D721Med (cell line): ENCODE results near the gene S100A13.
"Not testable (repeated sequence)": the region's sequence is repeated elsewhere in the genome, so short reads cannot be mapped to it uniquely, and the experiment has no call there.

Source experiments
- DNase-seq: peaks from one replicate; pipeline ENCODE4 v3.0.0; 2011; ENCODE audit warnings: low spot score; ENCODE audit not compliant: insufficient read length
- FAIRE-seq: peaks from 2 replicates; lab custom pipeline; 2011; peaks lifted over from hg19 to GRCh38; lab: Jason Lieb, UNC
- TF ChIP-seq, protein P1 (sequence below): IDR thresholded peaks from 2 replicates; pipeline ENCODE4 v1.5.1; 2012; ENCODE audit warnings: mild to moderate bottlenecking, control low read depth; ENCODE audit not compliant: insufficient read depth; ENCODE audit errors: missing control alignments

The S100A13 gene

DNA sequence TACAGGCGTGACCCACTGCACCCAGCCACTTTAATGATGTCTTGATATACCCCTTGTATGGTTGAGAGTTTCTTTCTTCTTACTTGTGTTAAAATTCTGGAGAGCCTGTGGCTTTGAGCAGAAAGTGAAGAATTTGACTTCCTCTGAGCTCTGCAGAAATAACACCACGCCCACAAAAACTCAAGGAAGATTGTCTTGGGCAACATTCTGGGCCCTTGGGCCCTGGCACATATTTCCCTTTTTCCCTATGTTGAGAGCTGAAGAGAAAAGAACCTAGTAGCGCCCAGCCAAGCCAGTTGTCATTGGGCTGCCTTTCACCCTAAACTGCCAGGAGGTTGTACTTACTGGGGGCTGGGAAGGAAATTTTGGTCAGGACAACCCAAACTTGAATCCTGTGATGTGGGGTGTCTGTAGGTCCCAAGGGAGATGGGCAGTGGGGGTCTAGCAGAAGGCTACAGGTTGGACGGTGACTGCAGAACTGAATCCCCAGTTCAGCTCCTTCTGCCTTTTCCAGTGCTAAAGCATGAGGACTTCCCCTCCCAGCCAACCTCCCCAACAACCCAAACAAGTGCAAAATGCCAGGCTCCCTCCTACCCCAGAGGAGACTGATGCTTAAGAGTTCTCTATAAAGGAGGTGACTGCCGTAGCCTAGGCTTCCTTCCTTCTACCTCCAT, 19.5 kb upstream of the S100A13 start:
- FAIRE-seq (no peak), DNase-seq (no peak)
- TF ChIP-seq, protein P1, sequence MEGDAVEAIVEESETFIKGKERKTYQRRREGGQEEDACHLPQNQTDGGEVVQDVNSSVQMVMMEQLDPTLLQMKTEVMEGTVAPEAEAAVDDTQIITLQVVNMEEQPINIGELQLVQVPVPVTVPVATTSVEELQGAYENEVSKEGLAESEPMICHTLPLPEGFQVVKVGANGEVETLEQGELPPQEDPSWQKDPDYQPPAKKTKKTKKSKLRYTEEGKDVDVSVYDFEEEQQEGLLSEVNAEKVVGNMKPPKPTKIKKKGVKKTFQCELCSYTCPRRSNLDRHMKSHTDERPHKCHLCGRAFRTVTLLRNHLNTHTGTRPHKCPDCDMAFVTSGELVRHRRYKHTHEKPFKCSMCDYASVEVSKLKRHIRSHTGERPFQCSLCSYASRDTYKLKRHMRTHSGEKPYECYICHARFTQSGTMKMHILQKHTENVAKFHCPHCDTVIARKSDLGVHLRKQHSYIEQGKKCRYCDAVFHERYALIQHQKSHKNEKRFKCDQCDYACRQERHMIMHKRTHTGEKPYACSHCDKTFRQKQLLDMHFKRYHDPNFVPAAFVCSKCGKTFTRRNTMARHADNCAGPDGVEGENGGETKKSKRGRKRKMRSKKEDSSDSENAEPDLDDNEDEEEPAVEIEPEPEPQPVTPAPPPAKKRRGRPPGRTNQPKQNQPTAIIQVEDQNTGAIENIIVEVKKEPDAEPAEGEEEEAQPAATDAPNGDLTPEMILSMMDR, result no peak

DNA sequence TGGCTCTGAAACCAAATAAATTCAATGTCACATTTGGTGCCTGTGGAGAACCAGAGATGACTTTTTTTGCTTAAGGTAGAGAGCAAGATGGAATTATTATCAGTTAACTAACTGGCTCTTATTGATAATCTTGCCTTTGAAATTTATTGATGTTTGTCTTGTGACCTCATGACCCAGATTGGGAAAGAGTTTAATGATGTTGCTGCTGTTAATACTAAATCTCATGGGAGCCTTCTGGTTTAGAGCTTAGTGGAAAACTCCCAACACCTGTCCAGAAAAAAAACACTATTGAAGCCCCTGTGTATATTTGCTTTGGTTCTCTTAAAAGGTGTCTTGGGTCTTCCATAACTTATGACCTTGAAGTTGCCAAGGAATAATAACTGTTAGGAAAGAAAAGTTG, 16.5 kb upstream of the S100A13 start:
- FAIRE-seq (no peak), DNase-seq (no peak)
- TF ChIP-seq, protein P1, result no peak

DNA sequence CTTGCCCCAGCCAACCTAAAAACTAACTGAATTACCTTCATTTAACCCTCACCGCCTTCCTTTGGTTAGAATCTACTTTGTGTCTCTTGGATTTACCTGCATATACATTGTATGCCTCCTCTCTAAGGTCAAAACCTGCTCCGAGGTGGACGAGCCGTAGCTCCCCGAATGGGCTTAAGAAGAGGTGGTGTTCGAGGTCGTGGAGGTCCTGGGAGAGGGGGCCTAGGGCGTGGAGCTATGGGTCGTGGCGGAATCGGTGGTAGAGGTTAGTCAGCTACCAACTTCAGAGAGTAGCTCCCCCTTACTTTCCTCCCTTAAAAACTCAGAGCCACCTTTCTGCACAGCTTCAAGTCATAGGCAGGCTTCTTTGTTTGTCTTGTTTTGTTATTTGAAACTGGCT, 15.8 kb upstream of the S100A13 start:
- TF ChIP-seq, protein P1, result no peak
- no peak for FAIRE-seq
- DNase-seq, result no peak

DNA sequence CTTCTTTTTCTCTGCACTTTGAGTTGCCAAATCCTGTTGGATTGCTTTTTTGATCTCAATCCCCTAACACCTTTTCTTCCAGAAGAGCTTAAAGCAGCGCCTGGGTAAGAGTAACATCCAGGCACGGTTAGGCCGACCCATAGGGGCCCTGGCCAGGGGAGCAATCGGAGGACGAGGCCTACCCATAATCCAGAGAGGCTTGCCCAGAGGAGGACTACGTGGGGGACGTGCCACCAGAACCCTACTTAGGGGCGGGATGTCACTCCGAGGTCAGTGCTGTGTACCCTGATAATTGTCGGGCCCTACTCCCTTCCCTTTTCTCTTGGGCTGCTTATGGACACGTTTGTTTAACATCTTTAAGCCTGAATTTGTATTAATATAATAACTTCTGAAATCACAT, 14.9 kb upstream of the S100A13 start:
- TF ChIP-seq, protein P1, result no peak
- no peak for FAIRE-seq
- no peak for DNase-seq

DNA sequence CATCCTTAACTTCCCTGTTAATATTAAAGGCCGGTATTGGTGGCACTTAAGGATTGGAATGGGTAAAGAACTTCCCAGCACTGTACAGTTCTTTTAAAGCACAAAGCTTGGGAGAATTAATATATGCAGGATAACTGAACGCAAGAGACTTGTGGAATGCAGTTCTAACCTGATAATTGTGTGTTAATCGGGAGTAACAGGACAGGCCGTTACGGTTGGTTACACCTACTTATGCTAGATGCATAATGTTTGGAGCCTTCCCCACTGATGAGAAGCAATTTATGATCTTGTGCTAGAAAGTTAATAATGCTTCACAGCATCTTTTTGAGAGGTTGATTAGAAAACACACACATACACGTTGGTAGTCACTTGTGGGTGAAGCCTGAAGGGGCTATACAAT, 13.6 kb upstream of the S100A13 start:
- peak; percentile 73 for FAIRE-seq
- TF ChIP-seq, protein P1, result no peak
- DNase-seq, result no peak

DNA sequence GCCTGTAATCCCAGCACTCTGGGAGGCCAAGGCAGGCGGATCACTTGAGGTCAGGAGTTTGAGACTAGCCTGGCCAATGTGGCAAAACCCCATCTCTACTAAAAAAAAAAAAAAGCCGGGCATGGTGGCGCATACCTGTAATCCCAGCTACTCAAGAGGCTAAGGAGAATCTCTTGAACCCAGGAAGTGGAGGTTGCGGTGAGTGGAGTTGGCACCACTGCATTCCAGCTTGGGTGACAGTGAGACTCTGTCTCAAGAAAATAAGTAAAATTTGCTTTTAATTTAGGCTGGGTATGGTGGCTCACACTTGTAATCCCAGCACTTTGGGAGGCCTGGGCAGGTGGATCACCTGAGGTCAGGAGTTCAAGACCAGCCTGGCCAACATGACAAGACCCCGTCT, 12.9 kb upstream of the S100A13 start:
- not testable (repeated sequence) for FAIRE-seq, DNase-seq

DNA sequence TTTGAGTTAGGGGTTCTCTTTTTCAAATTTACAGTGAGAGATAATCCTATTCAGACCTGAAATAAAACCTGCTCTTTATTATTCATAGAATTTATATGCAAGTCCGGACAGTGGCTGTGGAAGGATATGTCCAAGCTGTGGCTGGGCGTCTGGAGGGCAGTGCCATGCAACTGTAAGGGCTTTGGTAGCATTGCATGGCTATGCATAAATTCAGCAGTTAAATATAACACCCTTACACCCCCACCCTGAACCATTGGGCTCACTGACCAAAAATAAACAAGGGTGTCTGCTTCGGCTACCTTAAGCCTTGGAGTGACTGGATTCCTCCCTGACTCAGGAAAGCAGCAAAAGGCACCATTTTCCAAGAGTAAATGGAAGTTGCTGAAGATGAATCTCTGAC, 12.0 kb upstream of the S100A13 start:
- TF ChIP-seq, protein P1, result no peak
- no peak for DNase-seq
- no peak for FAIRE-seq
